Esophagus squamous epithelium (tissue), 4 donors: ENCODE measurements around the gene TM9SF1.

Source experiments
- CTCF ChIP-seq, 6 experiments: fragments of 450-650 bp in 4 of 6; fragments of 200-600 bp in 2 of 6; sonication (generic) in 2 of 6; IDR thresholded peaks; one replicate each; pipeline ENCODE4 v1.5.1; 2016 to 2019; ENCODE audit warnings: antibody characterized with exemption in 6 of 6, mild to moderate bottlenecking in 4 of 6, moderate library complexity in 4 of 6
- POLR2A ChIP-seq, 4 donors: fragments of 450-650 bp; IDR thresholded peaks; one replicate each; pipeline ENCODE4 v1.6.1; 2017; ENCODE audit warnings: antibody characterized with exemption in 4 of 4, mild to moderate bottlenecking in 4 of 4, moderate library complexity in 3 of 4

GRCh38 chr14:24146453-24146977 is 48.7 kb downstream of the TM9SF1 start, which contains the start of gene PSME2:
- TF ChIP-seq CTCF (IDR thresholded peaks at IDR 0.05) (no peak), POLR2A (IDR thresholded peaks at IDR 0.05) (peak in 2 of 4 donors; percentile 27 to 36)
